ENCODE measurements around the gene CD164. TPM values are rescaled to one million over a fixed set of nuclear protein-coding genes. Genes with fewer than 3 reads are reported as not detected.

CD164 gene
- polyA plus RNA-seq, 1 donor (not counting 4 experiments of a cell fraction or from before 2014, with no cell fraction given), result 244 TPM

DNA sequence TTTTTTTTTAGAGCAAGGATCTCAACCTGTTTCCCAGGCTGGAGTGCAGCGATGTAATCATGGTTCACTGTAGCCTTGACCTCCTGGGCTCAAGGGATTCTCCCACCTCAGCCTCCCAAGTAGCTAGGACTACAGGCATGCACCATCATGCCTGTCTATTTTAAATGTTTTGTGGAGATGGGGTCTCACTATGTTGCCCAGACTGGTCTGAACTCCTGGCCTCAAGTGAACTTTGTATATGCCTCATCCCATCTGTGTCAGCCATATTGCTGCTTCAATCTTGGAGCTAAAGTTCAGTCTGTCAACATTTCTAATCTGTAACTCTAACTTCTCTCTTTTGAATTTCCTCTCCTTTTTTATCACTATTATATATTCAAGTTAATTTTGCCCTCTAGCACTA, 54.3 kb downstream of the CD164 start:
- H3K79me2 ChIP-seq (ENCODE audit: control insufficient read depth, insufficient read depth, low read length), result no peaks in the 10 kb centered on the region
- H3K4me1 ChIP-seq (ENCODE audit: control insufficient read depth, extremely low read depth, insufficient read depth, low read length), result peaks cover 4% of the 10 kb centered on the region
- H3K9ac ChIP-seq (ENCODE audit: control insufficient read depth, extremely low read depth, insufficient read depth, low read length), result no peak overlapping the region
- no peak overlapping the region for H2AFZ ChIP-seq (ENCODE audit: control insufficient read depth, low read length)
- no peaks in the 10 kb centered on the region for H4K20me1 ChIP-seq (ENCODE audit: control insufficient read depth, extremely low read depth, insufficient read depth, low read length)
- no peaks in the 10 kb centered on the region for H3K9me1 ChIP-seq (ENCODE audit: control insufficient read depth, extremely low read depth, insufficient read depth, low read length)
- DNase-seq (ENCODE audit: low read depth, low spot score), result no peak
- no peaks in the 10 kb centered on the region for H3K9me3 ChIP-seq (ENCODE audit: control insufficient read depth, low read depth, low read length)
- dilution Hi-C loops (cut with MboI; ENCODE audit: extremely low pct_ligation_motif_present, low sequenced_read_pairs), result no loop called here
- H3K27me3 ChIP-seq (ENCODE audit: control insufficient read depth, extremely low read depth, insufficient read depth, low read length), result no peaks in the 10 kb centered on the region
- no peak overlapping the region for H3K27ac ChIP-seq (ENCODE audit: control insufficient read depth, insufficient read depth, low read length)
- FAIRE-seq, result no peak
- no peak for TF ChIP-seq EZH2 (IDR thresholded peaks at IDR 0.05; ENCODE audit: low read length)
- TF ChIP-seq, protein P1, sequence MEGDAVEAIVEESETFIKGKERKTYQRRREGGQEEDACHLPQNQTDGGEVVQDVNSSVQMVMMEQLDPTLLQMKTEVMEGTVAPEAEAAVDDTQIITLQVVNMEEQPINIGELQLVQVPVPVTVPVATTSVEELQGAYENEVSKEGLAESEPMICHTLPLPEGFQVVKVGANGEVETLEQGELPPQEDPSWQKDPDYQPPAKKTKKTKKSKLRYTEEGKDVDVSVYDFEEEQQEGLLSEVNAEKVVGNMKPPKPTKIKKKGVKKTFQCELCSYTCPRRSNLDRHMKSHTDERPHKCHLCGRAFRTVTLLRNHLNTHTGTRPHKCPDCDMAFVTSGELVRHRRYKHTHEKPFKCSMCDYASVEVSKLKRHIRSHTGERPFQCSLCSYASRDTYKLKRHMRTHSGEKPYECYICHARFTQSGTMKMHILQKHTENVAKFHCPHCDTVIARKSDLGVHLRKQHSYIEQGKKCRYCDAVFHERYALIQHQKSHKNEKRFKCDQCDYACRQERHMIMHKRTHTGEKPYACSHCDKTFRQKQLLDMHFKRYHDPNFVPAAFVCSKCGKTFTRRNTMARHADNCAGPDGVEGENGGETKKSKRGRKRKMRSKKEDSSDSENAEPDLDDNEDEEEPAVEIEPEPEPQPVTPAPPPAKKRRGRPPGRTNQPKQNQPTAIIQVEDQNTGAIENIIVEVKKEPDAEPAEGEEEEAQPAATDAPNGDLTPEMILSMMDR (optimal IDR thresholded peaks at IDR 0.05 in 1 of 3, IDR thresholded peaks at IDR 0.05 in 1 of 3, conservative IDR thresholded peaks at IDR 0.05 in 1 of 3; ENCODE audit: extremely low read depth in 1 of 3, insufficient read depth in 2 of 3, low read length in 3 of 3), result no peak
- no peaks in the 10 kb centered on the region for H3K36me3 ChIP-seq (ENCODE audit: control insufficient read depth in 2 of 2, extremely low read depth in 1 of 2, insufficient read depth in 2 of 2, low read length in 2 of 2)
- no peak overlapping the region for H3K4me2 ChIP-seq (ENCODE audit: control insufficient read depth, extremely low read depth, insufficient read depth, low read depth, low read length)
- H3K4me3 ChIP-seq (ENCODE audit: control insufficient read depth in 2 of 3, extremely low read depth in 1 of 3, insufficient read depth in 2 of 3, low read depth in 1 of 3, low read length in 3 of 3), result no peak overlapping the region

- no peak for TF ChIP-seq EZH2 (IDR thresholded peaks at IDR 0.05; ENCODE audit: low read length)
- TF ChIP-seq, protein P1 (optimal IDR thresholded peaks at IDR 0.05 in 1 of 3, IDR thresholded peaks at IDR 0.05 in 1 of 3, conservative IDR thresholded peaks at IDR 0.05 in 1 of 3; ENCODE audit: extremely low read depth in 1 of 3, insufficient read depth in 2 of 3, low read length in 3 of 3), result no peak
- no peak for DNase-seq (ENCODE audit: low read depth, low spot score)
- H3K9me1 ChIP-seq (ENCODE audit: control insufficient read depth, extremely low read depth, insufficient read depth, low read length), result no peaks in the 10 kb centered on the region
- no peaks in the 10 kb centered on the region for H3K79me2 ChIP-seq (ENCODE audit: control insufficient read depth, insufficient read depth, low read length)
- no peak overlapping the region for H2AFZ ChIP-seq (ENCODE audit: control insufficient read depth, low read length)
- no peak overlapping the region for H3K4me2 ChIP-seq (ENCODE audit: control insufficient read depth, extremely low read depth, insufficient read depth, low read depth, low read length)
- H3K36me3 ChIP-seq (ENCODE audit: control insufficient read depth in 2 of 2, extremely low read depth in 1 of 2, insufficient read depth in 2 of 2, low read length in 2 of 2), result no peaks in the 10 kb centered on the region
- no peak for FAIRE-seq
- peaks cover 7% of the 10 kb centered on the region for H3K4me1 ChIP-seq (ENCODE audit: control insufficient read depth, extremely low read depth, insufficient read depth, low read length)
- dilution Hi-C loops (cut with MboI; ENCODE audit: extremely low pct_ligation_motif_present, low sequenced_read_pairs), result no loop called here
- H3K9me3 ChIP-seq (ENCODE audit: control insufficient read depth, low read depth, low read length), result no peaks in the 10 kb centered on the region
- H3K27me3 ChIP-seq (ENCODE audit: control insufficient read depth, extremely low read depth, insufficient read depth, low read length), result no peaks in the 10 kb centered on the region
- H3K27ac ChIP-seq (ENCODE audit: control insufficient read depth, insufficient read depth, low read length), result no peak overlapping the region
- H3K4me3 ChIP-seq (ENCODE audit: control insufficient read depth in 2 of 3, extremely low read depth in 1 of 3, insufficient read depth in 2 of 3, low read depth in 1 of 3, low read length in 3 of 3), result no peak overlapping the region
- no peak overlapping the region for H3K9ac ChIP-seq (ENCODE audit: control insufficient read depth, extremely low read depth, insufficient read depth, low read length)
- no peaks in the 10 kb centered on the region for H4K20me1 ChIP-seq (ENCODE audit: control insufficient read depth, extremely low read depth, insufficient read depth, low read length)
Observed at GRCh38 chr6:109327491-109327890, 54.8 kb downstream of the CD164 start.

Measured in keratinocyte (primary cell).